Cortex of kidney (tissue), 1 donor: ENCODE measurements around the gene TMEM108.

Source experiments
- DNase-seq: peaks from one replicate; lab custom pipeline; 2025; lab: John Stamatoyannopoulos, UW

TMEM108 gene

DNA sequence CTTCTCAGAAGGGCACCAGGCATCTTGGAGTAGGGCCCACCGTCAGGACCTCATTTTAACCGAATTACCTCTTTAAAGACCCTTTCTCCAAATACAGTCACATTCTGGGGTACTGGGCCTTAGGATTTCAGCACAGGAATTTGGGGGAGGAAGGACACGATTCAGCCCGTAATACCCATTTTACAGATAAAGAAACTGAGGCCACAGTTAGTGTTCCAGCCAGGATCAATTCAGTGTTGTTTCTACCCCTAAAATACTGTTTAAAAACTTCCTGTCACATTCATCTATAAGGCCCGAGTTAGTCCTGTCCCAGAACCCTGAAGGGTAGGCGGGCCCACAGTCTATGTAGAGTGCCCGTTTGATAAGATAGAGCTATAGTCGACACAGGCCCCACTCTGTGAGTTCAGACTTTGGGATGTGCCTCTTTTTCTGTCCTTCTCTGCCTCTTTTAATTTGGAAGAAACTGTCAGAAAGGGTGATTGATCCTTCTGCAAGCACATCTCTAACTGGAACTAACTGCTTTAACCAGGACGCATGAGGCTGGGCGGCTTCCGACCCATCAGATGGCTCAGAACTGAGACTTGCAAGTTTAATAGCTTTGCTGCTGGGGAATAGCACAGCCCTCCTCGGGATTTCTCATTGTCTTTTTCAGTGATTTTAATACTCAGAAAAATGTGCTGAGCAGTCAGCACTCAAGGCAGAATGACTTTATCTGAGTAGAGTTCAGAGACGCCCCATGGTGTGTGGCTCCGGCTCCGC is 381.1 kb downstream of the TMEM108 start:
- no peak for DNase-seq

DNA sequence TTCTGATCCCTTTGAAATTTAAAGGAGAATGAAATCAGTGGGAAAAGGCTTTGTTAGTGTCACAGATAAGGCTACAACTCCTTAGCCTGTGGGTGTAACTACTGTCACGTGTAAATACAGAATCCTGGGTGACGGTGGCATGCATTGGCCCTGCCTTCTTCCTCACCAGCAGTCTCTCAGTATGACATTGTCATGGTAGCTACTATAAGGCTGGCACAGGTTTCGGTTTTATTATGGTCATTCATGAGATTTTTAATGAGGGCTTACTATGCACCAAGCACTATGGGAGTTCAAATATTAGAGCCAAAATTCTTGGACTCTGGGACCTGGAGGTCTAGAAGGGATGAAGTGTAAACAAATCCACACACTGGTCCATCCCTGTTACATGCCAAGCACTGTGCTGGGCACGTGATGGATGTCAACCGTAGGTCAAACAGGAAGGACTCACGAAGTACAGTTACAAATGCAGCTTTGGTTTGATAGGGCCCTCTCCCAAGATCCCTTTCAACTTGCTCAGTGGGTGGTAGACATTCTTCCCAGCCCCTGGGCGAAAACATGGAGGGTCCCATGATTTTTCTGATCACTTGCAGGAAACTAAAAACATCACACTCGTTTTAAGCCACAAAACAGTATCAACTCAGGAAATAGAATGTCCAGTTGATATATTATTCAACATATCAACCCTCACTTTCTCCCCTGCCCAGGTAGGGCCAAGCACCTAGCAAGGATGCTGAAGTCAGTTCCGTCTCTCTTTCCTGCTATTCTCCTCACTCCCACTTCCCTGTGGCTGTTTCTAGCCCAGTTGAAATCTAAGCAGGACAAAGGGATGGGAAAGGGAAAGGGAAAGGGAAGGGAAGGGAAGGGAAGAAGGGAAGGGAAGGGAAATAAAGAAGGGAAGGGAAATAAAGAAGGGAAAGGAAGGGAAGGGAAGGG is 387.0 kb downstream of the TMEM108 start:
- no peak for DNase-seq

DNA sequence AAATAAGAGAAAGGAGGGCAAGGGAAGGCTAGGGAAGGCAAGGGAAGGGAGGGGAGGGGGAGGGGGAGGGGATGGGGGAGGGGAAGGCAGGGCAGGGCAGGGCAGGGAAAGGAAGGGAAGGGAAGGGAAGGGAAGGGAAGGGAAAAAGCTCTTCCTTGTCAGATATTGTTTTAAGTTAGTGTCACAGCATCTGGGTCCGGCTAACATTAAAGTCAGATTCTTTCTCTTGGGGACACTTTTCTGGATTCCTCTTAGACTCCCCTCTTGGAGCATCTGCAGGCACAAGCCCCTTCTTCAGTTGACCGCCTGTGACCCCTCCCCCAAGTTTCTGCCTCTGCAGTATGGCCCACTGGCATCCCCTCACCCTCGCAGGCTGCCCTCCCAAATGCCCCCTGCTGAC is 387.7 kb downstream of the TMEM108 start:
- no peak for DNase-seq

DNA sequence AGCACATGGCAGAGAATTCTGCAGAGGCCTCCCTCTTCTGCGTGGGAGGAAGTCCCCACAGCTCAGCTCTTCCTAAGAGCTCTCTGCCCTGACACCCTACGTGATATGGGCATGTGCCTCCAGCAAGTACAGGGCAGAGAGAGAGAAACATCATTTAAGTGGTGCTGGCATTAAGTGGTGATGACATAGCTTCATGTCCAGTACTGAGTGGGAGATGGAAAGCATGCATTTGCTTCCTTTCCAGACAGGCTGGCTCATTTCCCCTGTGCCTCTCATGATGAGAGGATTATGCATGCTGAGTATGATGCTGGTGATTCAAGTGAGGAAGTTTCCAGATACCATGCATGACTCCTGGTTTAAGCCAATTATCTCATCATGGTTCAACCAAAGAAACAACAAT is 388.5 kb downstream of the TMEM108 start:
- DNase-seq = no peak

DNA sequence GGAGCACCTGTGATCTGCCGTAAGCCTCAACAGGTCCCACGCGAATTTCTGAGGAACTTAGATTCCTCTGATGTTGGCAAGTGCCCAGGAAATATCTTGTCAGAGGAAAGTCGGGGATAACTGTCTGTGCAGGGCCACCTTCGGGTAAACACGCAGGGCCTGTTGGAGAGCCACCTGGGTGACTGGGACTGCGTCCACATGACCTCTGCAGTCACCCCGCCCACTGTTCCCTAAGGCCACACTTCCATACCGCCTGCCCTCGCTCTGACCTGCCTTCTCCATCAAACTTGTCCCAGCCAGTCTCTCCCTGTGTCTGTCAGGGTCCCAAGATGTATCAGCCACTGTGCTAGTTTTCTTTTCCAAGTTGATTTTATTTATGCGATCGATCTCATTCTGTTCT is 390.4 kb downstream of the TMEM108 start:
- DNase-seq = no peak

DNA sequence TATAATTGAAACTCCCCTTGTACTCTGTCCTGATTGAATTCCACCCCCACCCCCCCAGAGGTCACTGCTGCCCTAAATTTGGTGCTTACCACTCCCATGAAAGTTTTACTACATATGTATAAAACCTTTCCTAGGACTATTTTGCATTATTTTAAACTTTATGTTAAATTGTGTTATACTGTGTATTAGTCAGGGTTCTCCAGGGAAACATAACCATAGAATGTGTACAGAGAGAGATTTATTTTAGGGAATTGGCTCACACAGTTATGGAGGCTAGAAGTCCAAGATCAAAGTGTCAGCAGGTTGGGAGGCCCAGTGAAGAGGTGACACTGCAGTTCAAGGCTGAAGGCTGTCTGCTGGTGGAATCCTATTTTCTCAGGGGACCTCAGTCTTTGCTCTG is 390.9 kb downstream of the TMEM108 start:
- no peak for DNase-seq

DNA sequence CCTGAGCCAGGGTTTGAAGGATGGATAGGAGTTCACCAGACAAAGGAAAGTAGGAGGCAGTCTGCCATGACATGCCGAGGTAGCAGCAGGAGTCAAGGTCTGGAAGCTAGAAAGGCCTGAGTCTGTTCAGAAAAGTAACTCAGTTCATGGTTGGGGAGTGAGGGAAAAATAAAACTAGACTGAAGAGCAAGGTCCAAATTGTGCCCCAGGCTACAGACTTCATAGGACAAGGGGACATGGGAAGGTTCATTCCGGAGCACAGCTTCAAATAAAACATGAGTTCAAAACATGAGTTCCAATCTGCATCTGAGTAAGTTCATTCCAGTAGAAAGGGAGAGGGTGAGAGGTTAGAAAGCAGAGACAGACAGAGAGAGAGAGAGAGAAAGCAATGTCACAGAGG is 401.4 kb downstream of the TMEM108 start:
- no peak for DNase-seq

DNA sequence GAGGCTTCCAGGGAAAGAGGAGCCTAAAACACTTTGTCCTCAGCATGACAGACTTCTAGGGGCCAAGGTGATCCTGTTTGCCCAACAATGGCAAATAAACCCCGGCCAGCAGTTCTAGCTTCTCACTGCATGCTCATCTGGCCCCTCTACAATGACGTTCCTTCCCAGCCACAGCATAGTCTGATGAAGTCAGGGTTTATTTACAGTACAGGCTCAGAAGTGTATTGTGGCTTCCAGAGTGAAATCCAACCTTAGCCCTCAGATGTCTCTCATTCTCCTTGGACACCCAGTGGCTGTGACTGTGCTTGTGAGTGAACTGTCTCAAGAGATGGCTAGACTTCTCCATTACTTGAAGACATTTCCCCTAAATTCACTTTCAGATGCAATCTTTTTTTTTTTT is 402.5 kb downstream of the TMEM108 start:
- DNase-seq = no peak

DNA sequence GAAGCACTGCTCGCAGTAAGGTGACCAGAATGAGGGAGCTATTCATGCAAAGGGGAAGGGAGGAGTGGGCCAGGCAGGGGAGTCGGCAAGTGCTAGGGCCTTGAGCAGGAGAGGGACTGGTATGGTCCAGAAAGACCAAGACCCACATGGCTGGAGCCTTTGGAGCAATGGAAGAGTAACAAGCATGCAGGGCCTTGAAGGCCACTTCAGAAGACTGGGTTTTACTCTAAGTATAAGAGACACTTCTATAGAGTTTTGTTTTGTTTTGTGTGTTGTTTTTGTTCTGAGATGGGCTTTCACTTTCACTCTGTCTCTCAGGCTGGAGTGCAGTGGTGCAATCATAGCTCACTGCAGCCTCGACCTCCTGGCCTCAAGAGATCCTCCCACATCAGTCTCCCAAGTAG is 403.7 kb downstream of the TMEM108 start:
- DNase-seq = no peak

DNA sequence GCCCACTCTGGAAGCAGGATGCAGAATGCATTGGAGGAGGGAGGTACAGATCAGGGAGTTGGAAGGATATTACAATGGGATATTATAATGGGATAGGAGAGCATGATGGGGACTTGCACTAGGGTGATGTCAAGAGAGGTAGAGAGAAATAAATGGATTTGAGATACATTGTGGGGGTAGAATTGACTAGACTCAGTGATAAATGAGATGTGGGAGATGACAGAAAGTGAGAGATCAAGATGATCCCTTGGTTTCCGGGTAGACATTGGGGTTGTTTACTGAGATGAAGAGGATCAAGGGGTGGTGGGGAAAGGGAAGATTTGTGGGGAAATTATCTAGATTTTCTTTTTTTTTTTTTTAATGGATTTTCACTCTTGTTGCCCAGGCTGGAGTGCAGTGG is 404.3 kb downstream of the TMEM108 start:
- DNase-seq = no peak

DNA sequence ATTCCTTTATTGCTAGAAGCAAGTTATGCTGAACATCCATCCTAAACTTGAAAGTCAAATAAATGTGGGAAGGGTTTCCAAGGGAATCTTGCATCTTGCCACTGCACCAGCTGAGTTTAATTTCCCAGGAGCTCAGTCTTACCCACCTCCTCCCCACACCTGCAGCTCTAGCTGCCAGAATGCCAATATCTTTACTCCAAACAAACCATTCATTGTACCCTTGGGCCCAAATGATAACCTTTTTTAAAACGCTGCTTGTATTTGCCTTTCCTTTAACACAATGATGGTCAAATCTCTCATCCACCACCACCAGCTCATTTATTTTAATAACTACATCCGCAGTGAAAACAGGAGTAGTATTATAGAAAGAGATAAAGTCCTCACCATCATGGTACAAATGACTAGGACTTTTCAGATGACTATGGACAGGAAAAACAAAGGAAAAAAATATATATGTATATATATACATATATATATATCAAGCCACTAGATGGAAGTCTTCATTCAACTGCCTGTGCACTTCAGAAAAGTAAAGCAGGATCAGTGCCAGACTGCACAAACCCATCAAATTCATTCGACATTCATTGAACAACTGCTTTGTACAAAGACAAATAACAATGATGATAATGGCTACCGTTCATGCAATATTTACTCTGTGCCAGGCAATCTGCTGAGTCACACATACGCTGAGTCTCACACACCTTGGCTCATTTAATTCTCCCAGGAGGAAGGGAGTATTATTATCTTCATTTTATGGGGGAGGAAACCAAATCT is 405.6 kb downstream of the TMEM108 start:
- DNase-seq = no peak

DNA sequence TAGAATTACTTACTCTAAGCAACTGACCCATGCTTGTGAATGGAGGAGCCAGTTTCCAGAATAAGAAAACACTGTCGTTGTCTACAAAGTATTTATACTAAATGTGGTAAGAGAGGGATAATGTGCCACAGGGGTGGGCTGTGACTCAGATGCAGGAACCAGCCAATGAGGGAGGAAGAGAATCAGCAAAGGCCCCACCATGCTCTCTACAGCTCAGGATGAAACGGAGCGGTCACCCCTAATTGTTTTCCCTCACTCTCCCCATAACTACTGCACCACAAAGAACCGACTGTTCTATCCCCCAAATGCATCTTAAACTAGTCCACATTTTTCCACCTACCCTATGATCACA is 406.2 kb downstream of the TMEM108 start:
- DNase-seq = no peak

DNA sequence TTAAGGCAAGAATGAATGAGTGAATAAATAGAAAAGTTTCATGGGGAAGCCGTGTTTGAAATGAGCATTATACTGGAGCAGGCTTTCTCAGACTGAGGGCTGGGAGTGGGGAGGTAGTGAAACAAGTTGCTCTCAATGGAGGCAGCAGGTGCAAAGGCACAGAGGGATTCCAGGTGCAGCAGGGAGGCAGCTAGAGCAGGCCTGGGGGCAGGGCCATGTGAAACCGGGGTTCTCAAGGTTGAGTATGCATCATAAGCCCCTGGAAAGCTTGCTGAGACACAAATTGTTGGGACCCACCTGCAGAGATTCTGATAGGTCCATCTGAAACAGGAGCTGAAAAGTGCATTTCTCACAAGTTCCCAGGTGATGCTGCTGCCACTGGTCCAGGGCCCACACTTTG is 406.9 kb downstream of the TMEM108 start:
- DNase-seq = no peak
